Islet precursor cell (in vitro differentiated cells): ENCODE results near the gene CARD19.

Experiments used
- DNase-seq: peaks from one replicate; pipeline ENCODE4 v3.0.0-alpha.2; 2018

Gene CARD19

GRCh38 chr9:93064392-93065134 is 31.5 kb upstream of the CARD19 start:
- DNase-seq, result no peak

DNA sequence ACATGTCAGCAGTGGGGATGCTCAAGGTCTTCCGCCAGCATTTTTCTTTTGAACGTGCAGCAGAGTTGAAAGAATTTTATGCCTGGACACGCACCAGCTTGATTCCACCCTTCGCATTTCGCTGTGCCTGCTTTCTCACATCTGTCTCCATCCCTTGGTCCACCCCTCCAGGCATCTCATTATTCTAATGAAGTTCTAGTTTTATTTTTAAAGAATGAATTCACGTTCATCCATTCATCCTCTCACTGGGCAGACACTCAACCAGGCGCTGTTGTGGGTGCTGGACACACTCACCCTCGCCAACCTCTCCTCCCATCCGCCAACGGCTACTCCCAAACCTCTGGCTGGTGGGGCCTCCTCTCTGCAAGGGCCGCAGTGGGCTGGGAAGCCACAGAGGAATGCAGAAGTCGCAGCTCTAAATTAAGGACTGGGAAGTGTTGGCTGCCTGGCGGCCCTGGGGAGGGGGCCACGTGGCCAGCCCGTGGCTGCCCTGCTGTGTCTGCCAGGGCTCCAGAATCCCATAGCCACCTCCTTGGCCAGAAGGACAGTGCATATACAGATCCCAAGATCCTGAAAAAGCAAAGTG is 30.8 kb upstream of the CARD19 start:
- DNase-seq, result no peak

DNA sequence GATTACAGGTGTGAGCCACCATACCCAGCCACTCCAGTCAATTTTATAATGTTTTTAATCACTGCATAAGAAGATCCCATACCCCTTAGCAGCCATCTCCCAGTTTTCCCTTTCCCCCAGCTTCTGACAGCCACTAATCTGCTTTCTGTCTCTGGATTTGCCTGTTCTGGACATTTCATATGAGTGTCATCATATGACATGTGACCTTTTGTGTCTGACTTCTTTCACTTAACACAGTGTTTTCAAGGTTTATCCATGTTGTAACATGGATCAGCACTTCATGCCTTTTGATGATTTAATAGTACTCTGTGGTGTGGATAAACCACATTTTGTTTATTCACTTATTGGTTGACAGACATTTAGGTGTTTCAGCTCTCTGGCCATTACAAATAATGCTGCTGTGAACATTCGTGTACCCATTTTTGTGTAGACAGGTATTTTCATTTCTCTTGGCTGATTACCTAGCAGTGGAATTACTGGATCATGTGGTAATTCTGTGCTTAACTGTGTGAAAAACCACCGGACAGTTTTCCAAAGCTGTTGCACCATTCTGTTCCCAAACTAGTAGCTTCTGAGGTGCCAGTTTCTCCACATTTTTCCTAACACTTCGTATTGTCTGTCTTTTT is 28.9 kb upstream of the CARD19 start:
- DNase-seq, result no peak

GRCh38 chr9:93068956-93069355 is 27.1 kb upstream of the CARD19 start:
- DNase-seq, result no peak

- no peak for DNase-seq
Observed at GRCh38 chr9:93071464-93071863, 24.6 kb upstream of the CARD19 start.

- DNase-seq, result no peak
Observed at GRCh38 chr9:93072383-93072795, 23.6 kb upstream of the CARD19 start.

DNA sequence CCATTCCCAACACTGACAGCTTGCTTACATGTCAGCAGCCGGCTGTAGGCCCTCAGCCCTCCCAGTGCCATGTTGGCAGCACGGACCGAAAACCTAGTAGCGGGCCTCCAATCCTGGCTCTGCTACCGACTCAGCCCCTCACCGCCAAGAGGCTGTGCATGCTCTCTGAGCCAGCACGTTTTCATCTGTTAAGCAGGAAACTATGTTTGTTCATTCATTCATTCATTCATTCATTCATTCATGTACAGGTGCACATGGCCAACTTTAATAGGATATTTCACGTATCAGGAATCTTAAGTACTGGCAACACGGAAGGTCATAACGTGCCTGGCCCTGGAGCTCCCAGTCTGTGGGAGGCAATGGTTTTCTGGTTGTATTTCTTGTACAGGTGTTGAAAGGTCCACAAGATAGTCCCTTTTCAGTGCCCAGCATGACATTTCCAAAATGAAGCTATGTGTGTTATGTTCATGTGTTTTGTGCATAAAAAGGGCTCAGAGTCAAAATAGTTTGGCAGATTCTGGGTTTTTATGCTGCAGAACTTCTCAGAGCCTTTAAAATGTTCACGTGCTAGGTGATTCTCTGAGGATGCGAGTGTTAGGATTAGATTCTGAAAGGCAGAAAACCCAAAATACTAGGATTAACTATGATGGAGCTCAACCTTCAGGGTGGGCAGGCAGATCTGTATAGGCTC is 19.8 kb upstream of the CARD19 start:
- no peak for DNase-seq

GRCh38 chr9:93076792-93077128 is 19.3 kb upstream of the CARD19 start:
- no peak for DNase-seq

- DNase-seq, result no peak
Observed at GRCh38 chr9:93077367-93077766, 18.6 kb upstream of the CARD19 start.

- no peak for DNase-seq
Observed at GRCh38 chr9:93077811-93078210, 18.2 kb upstream of the CARD19 start.

DNA sequence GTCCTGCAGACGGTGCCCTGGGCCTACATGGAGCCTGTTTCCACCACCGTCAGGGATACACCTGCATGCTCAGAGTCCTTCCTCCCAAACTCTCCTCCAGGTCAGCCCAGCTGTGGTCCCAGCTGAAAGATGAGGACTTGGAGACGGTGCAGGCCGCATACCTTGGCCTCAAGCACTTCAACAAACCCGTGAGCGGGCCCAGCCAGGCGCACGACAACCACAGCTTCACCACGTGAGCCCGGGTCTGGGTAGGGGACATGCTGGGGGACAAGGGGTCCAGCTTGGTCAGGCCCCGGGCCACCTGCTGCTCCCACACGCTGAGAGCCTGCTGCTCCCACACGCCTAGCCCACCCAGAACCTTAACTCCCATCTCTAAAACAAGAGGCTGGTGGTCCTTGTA is 16.6 kb upstream of the CARD19 start:
- peak; percentile 29 for DNase-seq

DNA sequence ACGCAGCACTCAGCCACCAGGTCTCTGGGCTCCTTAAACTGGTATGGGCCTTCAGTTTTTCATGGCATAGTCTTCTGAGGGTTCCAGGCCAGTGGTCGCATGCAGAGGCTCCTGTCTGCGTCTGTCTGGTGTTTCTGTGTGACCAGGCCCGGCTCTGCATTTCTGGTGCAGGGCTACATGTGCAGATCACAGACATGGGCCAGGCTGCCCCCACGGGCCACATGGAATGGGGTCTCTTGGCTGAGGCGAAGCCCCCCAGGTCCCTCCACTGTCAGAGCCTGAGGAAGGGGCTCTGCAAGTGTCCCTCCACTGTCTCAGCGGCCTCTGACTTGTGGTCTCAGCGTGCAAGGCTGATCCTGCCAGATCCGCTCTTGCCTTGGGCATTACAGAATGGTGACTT is 15.6 kb upstream of the CARD19 start:
- peak; percentile 41 for DNase-seq

DNA sequence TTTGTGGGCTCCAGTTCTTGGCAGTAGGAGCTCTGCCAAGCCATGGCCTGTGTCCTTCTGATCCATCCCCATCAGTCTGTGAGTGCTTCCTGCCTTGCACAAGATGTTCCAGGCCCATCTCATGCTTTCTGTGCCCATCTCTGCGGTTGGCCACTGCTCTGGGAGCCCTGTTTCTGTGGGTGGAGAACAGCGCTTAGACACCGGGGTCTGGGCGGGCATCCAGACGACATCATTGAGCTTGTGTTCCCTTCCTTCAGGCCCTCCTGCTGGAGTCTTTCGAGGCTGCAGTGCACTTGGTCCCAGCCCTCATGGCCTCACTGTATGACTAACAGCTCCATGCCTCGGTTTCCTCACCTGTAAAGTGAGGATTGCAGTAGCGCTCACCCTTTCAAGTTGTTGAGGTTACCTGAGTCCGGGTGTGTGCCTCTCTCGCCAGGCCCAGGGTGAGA is 14.9 kb upstream of the CARD19 start:
- DNase-seq, result peak; percentile 37

DNA sequence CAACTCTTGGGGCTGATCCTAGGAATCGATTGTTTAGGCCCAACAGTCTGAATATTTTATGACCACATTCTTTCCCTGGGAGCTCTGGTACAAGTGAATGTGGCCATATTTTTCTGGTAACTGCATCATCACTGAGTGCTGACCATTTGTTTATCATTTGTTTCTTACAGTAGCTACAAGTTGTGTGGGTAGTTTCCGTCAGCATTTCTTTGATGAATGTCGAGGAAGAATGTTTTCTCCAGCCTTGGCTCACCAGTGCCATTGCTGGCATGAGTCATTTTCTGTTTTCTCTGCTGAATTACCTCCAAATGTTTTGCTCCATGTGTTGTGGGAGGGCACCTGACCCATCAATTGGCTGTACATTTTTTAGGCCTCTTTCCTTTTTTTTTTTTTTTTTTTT is 14.1 kb upstream of the CARD19 start:
- peak; percentile 26 for DNase-seq

DNA sequence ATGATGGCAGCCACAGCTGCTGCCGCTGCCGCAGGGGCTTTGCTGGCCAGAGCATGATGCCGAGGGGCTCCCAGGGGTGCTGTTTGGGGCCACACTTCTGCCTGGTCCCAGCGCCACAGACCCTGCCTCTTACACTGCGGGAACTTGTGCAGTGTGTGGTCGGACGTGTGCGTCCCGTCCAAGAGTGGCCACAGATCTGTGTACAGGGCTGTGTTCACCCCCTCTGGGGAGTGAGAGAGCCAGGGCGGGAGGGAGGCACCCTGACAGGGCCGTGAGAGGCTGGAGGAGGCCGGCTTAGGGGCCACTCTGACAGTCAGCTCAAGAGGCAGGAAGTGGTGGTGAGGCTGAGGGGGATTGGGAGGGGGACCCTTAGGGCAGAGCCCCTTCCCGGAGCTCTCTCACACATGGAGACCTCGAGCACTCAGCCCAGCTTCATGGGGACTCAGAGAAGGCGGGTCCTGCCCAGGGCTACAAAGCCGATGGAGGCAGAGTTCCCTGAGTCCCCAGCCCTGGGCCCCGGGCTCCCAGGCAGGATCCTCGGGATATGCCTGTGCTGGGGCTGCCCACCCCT is 13.1 kb upstream of the CARD19 start:
- DNase-seq, result peak; percentile 52

- DNase-seq, result peak; percentile 41
Observed at GRCh38 chr9:93083592-93084470, 12.2 kb upstream of the CARD19 start.

- DNase-seq, result no peak
Observed at GRCh38 chr9:93084471-93084881, 11.5 kb upstream of the CARD19 start.

- peak; percentile 18 for DNase-seq
Observed at GRCh38 chr9:93085676-93086075, 10.3 kb upstream of the CARD19 start.

DNA sequence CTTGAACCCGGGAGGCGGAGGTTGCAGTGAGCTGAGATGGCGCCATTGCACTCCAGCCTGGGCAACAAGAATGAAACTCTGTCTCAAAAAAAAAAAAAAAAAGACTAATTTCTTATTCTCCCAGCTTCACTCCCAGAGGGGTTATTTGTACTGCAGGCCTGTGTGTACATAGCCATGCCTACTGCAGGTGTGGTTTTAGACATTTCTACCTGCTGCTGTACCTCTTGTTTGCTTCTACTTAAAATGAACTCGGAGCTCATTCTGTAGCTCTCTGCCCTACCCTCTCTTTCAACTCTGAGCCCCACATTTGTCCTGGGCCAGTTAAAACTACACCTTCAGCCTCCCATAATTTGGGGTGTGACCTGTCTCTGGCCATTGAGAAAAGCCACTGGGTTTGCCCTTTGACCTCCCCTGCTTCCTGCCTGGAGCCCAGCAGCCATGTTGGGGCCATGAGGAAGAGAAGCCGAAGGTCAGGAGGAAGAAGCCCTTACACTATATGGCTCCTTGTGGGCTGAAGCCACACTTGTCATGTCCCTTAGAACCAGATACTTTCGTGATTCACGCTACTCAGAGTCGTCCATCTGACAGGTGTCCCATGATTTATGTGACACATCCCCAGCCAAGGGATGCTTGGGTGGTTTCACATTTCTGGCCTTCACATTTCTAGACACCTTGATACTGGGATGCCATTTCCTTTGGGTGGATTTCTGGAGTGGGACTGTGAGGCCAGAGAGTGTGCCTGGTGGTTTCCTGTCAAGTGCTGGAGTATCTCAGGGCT is 9.4 kb upstream of the CARD19 start:
- peak; percentile 24 for DNase-seq

GRCh38 chr9:93087971-93088655 is 7.9 kb upstream of the CARD19 start:
- peak; percentile 17 for DNase-seq

DNA sequence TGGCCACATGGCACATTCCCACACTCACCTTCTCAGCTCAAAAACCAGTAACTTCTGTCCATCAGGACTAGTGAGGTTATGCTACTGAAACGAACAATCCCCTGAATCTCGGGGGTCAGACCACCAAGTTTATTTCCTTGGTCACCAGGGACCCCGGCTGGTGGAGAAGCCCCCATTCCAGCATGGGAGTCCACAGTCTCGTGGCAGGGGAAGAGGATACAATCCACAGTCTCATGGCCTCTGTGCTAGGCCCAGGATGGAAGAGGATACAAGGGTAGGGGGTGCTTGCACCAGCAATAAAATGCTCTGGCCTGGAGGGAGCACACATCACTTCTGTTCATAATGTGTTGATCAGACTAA is 7.4 kb upstream of the CARD19 start:
- DNase-seq, result no peak
